Right renal pelvis (tissue), 4 donors: ENCODE data around the gene KRT86. TPM values are rescaled to one million over a fixed set of nuclear protein-coding genes. Genes with fewer than 3 reads are reported as not detected.
"Not testable (repeated sequence)": the region's sequence is repeated elsewhere in the genome, so short reads cannot be mapped to it uniquely, and the experiment has no call there.

ENCODE experiments used
- DNase-seq, 4 donors: peaks; one replicate each; pipeline ENCODE4 v3.0.0-alpha.2; 2013; ENCODE audit warnings: low read depth in 4 of 4, low spot score in 3 of 4, missing footprints in 1 of 4
- polyA plus RNA-seq, 4 donors: library from polyadenylated mRNA; unstranded; fragments of 120-200 nt; gene quantifications; one replicate each; pipeline ENCODE4 v1.2.1, GENCODE V29; 2013; ENCODE audit not compliant: insufficient read length in 4 of 4

Gene KRT86
- polyA plus RNA-seq, 4 donors, result 0.07 to 0.13 TPM; not detected in 2

DNA sequence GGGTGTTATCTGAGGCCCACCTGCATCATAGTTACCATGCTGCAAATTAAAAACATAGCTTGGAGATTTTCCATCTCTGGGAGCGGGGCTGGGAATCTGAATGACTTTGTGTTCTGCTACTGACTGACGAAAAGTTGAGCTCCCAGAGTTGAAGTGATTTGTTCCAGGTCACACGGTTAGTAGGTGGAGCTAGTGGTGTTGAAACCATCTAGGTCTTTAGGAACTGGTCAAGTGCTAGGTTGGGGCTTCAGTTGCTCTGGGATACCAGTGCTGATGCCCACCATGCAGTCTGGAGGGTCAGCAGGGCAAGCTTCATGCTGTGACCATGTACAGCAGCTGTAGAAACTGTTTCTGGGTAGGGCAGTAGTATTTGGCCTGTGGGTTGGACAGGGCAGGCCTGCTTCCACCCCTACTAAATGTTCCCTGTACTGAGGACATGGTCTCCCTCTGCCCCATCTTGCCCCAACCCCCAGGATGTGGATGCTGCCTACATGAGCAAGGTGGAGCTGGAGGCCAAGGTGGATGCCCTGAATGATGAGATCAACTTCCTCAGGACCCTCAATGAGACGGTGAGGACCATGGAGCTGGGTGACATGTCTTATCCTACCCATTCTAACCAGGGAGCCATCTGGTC is 36.1 kb upstream of the KRT86 start:
- DNase-seq, result no peak

DNA sequence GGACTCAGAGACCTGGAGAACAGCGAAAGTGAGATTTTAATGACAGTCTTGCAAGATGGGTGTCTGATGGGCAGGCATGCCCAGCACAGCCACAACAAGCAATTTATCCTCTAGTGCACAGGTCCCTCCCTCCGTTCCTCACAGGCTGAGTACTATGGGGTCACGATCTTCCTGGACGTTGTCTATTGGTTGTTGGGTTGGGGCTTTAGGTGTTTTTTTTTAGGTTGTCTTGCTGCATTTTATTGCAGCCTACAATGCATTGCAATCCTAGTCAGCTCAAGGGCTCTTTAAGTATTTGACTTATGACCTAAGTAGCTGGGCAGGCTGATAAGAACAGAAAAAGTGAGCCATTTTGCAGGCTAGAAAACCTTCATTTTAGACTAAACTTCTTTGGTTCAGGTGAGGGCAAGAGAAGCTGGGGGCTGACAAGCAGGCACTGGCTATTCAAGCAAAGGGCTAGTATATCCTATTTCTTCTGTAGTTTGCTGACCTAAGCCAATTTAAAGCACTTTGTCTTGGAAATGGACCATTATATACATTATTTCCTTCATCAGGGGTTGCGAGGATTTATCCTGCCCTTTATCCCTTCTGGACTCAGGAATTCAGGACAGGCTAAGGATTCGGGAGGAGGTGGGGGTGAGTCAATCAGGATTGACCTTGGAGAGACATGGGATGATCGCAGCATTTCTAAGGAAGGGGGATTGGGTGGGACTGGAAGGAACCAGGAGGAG is 35.4 kb upstream of the KRT86 start:
- no peak for DNase-seq

DNA sequence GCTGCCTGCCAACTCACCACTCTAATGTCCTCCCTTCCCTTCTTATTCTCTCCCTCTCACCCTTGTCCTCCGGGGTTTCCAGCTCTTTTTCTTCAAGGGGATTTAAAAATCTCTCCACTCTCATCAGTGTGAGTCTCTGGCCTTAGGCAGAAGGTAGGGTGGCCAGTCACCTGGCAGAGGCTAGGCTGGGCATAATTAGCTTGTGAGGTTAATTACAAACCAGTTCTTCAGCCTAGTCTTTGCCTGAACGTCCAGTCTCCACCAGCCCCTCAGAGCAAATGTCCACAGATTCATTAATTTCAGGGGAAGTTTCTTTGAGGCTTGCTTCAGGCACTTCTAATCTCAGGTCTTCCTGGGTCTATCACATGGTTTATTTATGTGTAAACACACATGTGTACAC is 34.7 kb upstream of the KRT86 start:
- no peak for DNase-seq

DNA sequence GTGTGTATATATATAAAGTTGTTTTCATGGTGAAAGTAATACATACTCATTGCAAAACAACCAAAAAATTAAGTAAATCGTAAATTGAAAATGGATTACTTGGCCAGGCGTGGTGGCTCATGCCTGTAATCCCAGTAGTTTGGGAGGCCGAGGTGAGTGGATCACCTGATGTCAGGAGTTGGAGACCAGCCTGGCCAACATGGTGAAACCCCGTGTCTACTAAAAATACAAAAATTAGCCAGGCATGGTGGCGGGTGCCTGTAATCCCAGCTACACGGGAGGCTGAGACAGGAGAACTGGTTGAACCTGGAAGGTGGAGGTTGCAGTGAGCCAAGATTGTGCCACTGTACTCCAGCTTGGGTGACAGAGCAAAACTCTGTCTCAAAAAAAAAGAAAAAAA is 34.2 kb upstream of the KRT86 start:
- DNase-seq, result not testable (repeated sequence)

DNA sequence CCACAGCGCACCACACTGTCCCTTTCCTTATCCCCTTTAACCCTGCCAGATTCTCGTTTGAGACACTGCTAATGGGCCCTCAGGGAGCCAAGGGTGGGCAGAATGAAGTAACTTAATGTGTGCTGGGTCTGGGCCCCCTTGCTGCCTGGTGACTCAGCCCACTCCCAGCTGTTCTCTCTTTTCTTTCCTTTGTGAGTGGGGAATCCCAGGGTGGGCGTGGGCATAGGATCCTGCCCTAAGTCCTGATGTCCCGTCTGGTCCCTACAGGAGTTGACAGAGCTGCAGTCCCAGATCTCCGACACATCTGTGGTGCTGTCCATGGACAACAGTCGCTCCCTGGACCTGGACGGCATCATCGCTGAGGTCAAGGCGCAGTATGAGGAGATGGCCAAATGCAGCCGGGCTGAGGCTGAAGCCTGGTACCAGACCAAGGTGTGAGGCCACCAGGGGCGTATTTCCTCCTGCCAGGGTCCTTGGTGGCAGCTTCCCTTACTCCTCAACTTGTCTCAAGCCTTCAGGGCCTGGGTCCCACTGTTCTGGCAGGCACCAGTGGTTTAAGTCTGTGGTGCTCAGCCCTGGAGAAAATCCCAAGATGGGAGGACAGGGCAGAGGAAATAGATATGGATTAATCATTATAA is 33.1 kb upstream of the KRT86 start:
- no peak for DNase-seq

DNA sequence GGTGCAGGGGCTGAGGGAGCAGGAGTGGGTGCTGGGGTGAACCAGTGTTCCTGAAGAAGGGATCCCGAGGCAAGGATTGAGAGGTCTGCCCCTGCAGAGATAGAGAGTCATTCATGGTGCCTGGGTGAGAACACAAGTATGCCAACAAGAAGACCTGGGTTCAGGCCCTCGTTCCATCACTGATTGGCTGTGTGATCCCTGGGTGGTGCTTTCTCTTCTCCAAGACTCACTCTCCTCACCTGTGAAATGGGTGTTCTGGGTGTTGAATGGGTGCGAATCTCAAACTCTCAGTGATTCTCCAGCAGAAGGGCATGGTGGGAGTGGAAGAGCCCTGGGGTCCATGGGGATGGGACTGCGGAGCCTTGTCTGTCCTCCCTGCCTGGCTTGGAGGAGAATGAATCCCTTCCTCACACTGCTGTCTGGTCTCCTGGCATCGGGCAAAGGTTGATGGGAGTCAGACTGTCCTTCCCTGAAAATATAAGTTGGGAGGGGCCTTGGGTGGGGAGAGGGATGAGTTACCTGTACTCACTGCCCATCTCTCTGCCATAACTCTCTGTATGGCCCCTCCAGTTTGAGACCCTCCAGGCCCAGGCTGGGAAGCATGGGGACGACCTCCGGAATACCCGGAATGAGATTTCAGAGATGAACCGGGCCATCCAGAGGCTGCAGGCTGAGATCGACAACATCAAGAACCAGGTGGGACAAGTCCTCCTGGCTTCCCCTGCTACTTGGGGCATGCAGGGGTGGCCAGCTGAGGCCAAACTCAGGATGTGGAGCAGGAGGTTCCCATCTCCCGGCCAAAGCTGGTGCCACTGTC is 31.8 kb upstream of the KRT86 start:
- DNase-seq, result no peak

DNA sequence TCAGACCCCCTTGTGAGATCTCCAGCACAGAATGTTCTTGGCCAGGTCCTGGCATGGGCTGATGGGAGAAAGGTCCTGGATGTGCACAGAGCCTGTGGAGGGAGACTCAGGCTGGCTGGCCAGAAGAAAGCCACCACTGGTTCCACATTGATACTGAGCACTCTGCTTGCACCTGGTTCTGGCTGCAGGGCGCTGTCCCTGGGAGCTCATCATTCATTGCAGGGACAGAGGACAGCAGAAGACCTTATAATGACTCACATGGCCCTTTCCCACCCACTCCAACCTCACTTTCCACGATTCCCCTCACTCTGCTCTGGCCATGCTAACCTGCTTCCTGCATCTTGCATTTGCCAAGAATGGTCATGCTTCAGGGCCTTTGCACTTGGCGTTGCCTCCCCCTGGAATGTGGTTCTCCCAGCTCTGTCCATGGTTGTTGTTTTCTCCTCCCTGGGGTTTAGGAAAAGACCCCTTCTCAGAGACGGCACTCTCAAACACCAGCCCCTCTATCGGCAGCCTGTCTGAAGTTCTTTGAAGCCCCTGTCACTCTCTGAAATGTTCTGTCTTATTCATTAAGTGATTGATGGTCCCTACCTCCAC is 31.1 kb upstream of the KRT86 start:
- peak in 2 of 4 donors; percentile 52 to 73 for DNase-seq

DNA sequence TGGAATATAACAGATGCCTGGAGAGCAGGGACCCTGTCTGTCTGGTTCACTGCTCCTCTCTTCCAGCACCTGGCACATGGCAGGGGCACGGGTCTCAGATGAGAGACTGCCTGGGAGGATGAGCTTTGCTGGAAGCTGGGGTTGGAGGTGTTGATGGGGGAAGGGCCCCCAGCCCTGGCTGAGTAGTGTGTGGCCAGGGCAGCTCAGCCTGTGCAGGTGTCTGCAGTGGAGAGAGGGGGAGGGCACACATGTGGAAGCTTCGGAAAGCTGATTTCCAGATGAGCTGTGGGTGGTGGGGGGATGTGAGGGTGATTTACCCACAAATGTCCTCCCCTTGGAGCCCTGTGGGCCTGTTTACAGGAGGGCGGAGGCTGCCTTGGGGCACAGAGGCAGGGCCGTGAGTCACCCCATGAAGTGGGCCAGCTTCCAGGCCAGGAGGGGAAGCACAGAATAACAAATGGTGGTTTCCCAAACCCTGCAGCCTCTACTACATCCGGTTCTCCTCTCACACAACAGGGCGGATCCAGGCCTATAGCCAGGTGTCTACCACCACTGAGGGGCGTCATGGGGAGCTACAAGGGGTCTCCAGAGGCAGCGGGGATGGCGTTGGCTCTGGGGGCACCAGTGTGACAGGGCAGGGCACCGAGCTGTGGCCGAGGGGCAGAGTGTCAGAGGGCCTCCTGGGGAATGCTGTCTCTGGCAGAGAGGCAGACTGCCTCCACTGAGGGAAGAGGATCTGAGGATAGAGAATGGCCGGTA is 30.4 kb upstream of the KRT86 start:
- peak in 2 of 4 donors; percentile 31 to 47 for DNase-seq

DNA sequence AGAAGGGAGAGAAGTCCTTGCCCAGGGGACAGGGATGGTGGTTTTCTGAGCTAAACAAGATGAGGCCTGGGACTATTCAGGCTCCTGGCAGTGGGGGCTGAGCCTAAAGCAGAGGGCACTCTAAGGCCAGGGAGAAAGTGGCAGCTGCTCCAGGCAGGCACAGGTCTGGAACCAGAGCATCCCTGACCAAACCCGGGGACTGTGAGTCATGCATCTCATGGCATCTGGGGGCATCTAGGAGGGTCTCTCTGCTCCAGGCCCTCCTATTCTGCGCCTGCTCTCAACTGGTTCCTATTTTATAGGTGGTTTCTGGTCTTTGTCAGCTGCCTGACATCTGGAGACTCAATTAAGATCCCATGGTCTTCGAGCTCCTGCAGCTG is 29.8 kb upstream of the KRT86 start:
- no peak for DNase-seq

DNA sequence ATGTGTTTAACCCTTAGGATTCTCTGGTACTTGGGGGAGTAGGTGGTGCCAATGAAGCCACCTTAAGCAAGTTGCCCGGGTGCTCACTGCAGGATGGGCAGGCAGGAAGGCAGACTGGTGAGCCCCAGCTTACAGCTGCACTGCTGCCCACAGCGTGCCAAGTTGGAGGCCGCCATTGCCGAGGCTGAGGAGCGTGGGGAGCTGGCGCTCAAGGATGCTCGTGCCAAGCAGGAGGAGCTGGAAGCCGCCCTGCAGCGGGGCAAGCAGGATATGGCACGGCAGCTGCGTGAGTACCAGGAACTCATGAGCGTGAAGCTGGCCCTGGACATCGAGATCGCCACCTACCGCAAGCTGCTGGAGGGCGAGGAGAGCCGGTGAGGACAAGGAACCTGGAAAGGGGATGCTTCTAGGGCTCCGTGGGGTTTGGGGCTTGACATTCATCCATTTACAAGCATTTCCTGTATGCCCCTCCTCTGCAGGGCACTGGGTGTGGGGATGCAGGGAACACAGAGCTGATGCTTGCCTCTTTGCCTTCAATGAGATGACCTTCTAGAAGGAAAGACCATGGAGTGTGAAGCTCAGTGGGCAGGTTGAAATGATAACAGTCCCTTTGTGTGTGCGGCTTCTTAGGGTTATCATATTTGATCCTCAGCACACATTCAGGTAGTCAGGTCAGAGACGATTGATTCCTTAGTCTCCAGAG is 29.0 kb upstream of the KRT86 start:
- no peak for DNase-seq

DNA sequence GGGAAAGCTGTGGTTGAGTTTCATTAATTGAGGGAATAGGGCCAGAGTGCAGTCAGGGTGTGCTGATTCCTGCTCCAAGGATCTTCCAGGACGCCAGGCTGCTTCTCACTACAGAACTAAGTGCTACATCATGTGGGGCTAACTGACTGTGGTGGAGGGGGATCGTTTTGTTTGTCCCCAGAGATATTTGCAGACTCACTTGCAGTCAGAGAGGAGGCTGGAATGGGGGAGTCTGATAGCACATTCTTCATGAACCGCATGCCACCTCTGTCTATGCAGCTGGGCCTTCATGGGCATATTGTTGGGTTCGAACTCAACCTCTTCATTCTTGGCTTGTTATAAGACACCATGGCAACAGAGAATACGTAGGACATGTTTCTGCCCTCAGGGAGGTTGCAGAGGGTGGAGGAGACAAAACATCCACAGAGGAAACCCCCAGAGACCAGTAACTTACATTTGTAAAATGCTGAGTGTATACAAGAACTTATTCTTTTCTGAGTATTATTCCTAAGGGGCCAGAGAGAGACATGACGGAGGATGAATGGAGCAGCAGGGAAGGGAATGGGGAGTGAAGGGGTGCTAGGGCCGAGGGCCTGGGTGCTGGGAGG is 28.4 kb upstream of the KRT86 start:
- DNase-seq, result no peak

DNA sequence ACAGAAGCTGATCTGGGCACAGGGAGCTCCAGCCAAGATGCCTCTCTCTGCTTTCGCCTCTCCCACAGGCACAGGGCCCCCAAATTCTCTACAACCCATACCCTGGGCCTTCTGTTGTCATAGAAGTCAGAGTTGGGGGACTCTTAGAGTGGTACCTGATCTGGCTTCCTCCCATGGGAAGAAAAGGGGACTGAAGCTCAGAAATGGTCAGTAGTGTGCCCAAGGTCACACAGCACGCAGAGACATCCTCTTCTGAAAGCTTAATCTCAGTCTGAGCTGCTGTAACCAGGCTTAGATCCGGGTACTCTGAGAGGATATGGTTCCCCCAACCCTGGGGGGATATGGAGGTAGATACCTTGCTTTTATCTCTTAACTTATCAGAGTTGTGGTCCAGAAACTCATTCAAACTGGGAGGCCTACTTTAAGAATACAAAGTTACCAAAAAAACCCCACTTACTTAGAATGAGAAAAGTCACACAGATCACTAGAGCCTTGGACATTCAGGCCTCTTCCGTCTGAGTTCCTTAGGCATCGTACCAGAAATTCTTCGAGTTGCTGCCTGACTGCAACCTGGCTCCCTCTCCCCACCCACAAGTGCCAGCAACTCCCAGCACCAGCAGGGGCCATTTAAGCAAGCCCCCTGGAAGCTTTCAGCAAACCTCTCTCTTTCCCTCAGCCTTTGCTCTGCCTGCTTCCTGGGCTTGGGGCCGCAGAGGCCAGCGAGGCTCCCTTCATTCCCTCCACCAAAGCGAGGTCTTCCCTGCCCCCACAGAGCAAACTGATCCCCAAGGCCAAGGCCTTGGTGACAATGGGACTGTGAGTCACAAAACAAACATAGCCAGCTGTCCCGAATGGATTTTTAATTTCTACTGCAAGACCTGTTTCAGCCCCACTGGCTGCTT is 27.5 kb upstream of the KRT86 start:
- DNase-seq, result no peak

DNA sequence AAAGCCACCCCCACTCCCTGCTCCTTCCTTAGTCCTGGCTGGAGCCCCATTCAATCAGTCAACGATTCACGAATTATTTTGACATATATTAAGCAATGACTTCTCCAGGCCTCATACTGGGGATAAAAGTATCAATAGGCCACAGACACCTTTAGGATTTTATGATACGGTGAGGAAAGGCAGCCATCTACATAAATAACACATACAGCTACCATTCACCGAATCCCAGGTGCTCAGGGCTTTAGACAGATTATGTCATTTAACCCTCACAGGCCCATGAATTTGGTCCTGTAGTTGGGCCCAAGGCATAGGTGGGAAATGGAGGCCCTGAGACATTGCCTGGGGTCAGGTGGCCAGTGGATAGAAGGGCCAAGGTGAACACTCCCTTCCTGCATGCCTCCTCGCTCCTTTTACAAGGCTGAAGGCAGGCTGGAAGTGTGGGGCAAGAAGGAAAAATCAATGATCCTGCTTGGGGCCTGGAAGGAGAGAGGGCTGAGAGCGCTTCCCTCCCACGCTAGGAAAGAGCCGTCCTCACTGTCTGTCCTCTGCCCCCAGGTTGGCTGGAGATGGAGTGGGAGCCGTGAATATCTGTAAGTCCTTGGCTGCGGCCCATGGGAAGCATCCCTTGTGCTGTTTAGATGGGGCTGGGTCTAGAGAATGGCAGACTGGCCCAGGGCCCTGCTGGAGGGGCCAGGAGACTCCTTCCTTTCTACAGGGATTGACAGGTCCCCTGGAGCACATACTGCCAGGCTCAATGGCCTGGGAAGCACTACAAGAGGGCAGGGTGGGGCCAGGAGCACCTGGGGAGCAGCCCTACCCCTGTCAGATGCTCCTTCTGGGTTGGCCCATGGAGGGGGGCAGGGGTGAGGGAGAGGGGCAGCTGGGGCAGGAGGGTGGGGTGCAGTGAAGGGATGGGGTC is 26.6 kb upstream of the KRT86 start:
- DNase-seq, result no peak

DNA sequence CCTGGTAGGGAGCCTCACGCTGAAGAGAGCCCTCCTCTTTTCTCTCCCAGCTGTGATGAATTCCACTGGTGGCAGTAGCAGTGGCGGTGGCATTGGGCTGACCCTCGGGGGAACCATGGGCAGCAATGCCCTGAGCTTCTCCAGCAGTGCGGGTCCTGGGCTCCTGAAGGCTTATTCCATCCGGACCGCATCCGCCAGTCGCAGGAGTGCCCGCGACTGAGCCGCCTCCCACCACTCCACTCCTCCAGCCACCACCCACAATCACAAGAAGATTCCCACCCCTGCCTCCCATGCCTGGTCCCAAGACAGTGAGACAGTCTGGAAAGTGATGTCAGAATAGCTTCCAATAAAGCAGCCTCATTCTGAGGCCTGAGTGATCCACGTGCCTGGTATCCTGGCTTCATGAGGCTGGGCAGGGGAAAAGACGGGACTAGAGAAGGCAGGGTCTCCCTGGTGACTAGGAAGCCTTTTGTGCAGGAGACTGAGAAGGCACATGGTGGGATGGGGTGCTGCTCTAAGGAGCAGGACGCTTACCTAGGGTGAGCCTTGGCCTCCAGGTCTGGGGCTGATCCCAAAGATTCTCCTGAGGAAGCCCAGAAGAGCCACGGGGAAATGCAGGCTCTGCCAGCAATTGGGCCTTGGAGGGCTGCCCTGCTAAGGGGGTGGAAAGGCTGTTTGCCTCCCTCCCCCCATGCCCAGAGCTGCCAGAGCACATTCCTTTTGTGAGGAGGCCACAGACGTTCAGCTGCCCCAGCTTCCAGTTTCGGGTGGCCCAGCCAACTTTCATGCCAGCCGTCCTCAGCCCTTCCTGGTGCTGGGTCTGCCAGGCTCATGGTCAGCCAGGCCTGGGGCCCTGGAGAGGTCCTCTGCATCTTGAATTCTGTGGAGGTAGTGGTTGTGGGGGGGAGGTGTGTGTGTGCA is 25.6 kb upstream of the KRT86 start:
- no peak for DNase-seq

DNA sequence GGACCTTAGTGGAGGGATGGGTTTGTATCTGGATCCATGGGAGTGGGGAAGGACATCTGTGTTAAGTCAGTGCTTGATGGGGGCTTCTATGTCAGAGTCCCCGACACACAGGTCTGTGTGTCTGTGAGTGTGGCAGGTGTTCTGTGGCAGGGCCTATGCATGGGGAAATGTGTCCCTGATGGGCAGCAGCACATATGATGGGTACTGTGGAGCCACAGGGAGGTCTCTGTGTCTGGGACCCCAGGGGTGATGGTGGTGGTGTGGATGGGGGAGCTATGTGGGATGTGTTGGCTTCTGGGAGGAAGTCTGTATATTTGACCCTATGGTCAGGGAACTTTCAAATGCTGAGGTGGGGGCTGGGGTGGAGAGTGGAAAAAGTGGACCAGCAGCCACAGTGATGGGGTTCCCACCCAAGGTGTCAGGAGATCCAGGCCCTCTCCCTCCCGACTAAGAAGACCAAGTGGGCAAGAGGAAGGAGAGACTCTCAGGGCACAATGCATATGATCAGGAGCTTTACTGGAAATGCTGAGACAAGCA is 24.9 kb upstream of the KRT86 start:
- no peak for DNase-seq
